ENCODE results near the gene CPOX.

DNA sequence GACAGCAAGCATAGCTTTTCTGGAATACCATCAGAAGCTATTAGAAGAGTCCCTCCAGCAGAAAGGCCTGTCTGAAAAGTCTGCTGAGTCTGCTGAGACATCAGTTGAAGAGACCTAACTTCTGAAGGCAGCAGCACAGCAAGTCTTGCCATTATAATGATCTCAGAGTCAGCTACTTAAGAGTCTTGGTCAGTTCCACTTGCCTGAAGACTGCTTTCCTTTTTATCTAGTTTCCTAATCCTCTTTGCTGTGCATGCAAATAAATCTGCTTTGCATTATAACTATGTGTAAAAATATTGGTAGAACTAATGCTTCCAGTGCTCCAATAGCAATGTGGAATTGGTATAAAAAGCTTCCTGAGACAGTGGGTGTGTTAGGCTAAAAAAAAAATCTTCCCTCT is 34.9 kb upstream of the CPOX start:
- TF ChIP-seq EP300 (IDR thresholded peaks at IDR 0.05), result no peak
- TF ChIP-seq CTCF (IDR thresholded peaks at IDR 0.05), result no peak

All from tibial nerve (tissue), 4 donors.